Osteocyte (in vitro differentiated cells): ENCODE data around the gene ASIC4. TPM values are rescaled to one million over a fixed set of nuclear protein-coding genes. Genes with fewer than 3 reads are reported as not detected.

Source experiments
- DNase-seq: peaks from one replicate; pipeline ENCODE4 v3.0.0; 2021; ENCODE audit warnings: mixed read lengths; ENCODE audit not compliant: unreplicated experiment; ENCODE audit errors: extremely low spot score
- H3K27ac Mint-ChIP-seq: one replicate; pipeline ENCODE4 v1.8.0; 2021; ENCODE audit warnings: mild to moderate bottlenecking, mixed read lengths; ENCODE audit not compliant: unreplicated experiment
- H3K27me3 Mint-ChIP-seq: one replicate; pipeline ENCODE4 v1.8.0; 2021; ENCODE audit warnings: mixed read lengths; ENCODE audit not compliant: unreplicated experiment
- H3K36me3 Mint-ChIP-seq: one replicate; pipeline ENCODE4 v1.8.0; 2021; ENCODE audit warnings: mixed read lengths; ENCODE audit not compliant: unreplicated experiment
- H3K4me1 Mint-ChIP-seq: one replicate; pipeline ENCODE4 v1.8.0; 2021; ENCODE audit warnings: mixed read lengths; ENCODE audit not compliant: unreplicated experiment
- H3K4me3 Mint-ChIP-seq: one replicate; pipeline ENCODE4 v1.8.0; 2021; ENCODE audit warnings: mild to moderate bottlenecking, moderate library complexity, mixed read lengths; ENCODE audit not compliant: unreplicated experiment
- H3K9me3 Mint-ChIP-seq: one replicate; pipeline ENCODE4 v1.8.0; 2021; ENCODE audit warnings: mixed read lengths; ENCODE audit not compliant: unreplicated experiment
- CTCF ChIP-seq: fragments of 200-600 bp; sonication (generic); IDR thresholded peaks from 2 replicates; pipeline ENCODE4 v1.5.0; 2021; ENCODE audit warnings: antibody characterized with exemption, mild to moderate bottlenecking, moderate library complexity
- total RNA-seq: library from RNA; stranded (reverse); gene quantifications from 2 replicates; pipeline ENCODE4 v1.2.1, GENCODE V29; 2021

ASIC4 gene
- total RNA-seq, 1 donor from 2014 or later = 0.11 TPM

DNA sequence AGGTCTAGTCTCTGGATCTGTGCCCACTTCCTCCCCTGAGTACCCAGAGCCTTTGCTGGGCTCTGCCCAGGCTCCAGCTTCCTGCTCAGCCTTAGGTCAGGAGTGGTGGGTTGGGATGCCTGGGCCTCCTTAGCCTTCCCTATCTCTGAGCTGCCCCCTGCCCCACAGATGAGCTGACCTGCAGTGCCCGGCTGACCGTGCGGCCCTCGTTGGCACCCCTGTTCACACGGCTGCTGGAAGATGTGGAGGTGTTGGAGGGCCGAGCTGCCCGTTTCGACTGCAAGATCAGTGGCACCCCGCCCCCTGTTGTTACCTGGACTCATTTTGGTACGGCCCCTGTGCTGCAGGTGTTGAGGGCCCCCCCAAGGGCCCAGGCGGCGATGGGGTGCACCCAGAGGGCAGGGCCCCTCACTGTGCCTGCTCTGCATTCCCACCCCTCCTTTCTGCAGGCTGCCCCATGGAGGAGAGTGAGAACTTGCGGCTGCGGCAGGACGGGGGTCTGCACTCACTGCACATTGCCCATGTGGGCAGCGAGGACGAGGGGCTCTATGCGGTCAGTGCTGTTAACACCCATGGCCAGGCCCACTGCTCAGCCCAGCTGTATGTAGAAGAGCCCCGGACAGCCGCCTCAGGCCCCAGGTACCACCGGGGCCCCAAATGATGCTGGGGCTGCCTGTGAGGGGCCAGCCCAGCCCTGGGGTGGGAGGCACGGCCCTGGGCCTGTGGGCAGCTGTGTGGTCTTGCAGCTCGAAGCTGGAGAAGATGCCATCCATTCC, 45.7 kb upstream of the ASIC4 start:
- H3K36me3 Mint-ChIP-seq = no peaks in the 10 kb centered on the region
- DNase-seq = no peak
- H3K4me3 Mint-ChIP-seq = no peak overlapping the region

DNA sequence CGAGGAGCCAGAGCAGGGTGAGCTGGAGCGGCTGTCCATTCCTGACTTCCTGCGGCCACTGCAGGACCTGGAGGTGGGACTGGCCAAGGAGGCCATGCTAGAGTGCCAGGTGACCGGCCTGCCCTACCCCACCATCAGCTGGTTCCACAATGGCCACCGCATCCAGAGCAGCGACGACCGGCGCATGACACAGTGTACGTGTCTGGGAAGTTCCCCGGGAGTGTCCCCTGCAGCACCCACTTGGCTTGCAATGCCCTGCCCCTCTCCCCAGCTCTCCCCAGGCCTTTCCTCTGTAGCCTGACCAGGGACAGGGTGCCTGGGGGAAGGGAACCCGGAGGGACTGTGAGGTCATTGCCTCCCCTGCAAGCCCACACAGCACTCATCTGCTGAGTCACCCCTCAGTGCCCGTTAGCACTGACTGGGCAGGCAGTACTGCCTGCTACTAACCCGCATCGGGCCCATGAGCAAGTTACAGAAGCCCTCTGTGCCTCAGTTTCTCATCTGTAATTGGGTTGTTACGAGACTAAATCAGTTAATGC, 45.0 kb upstream of the ASIC4 start:
- H3K27ac Mint-ChIP-seq = no peak overlapping the region
- no peak overlapping the region for H3K4me3 Mint-ChIP-seq
- no peaks in the 10 kb centered on the region for H3K27me3 Mint-ChIP-seq
- peaks cover 7% of the 10 kb centered on the region for H3K4me1 Mint-ChIP-seq
- DNase-seq = no peak
- no peak for TF ChIP-seq CTCF
- H3K9me3 Mint-ChIP-seq = no peaks in the 10 kb centered on the region
- no peaks in the 10 kb centered on the region for H3K36me3 Mint-ChIP-seq

More for the DNA sequence above, 45.7 kb upstream of the ASIC4 start:
- Mint-ChIP-seq H3K4me1 (peaks cover 7% of the 10 kb centered on the region), H3K27me3 (no peaks in the 10 kb centered on the region), H3K9me3 (no peaks in the 10 kb centered on the region), H3K27ac (no peak overlapping the region)
- no peak for TF ChIP-seq CTCF

GRCh38 chr2:219470429-219470828, 43.9 kb upstream of the ASIC4 start:
- Mint-ChIP-seq H3K36me3 (no peaks in the 10 kb centered on the region), H3K4me1 (peaks cover 7% of the 10 kb centered on the region), H3K9me3 (no peaks in the 10 kb centered on the region), H3K27ac (no peak overlapping the region), H3K4me3 (no peak overlapping the region), H3K27me3 (no peaks in the 10 kb centered on the region)
- no peak for DNase-seq
- no peak for TF ChIP-seq CTCF

GRCh38 chr2:219471476-219472371, 42.6 kb upstream of the ASIC4 start:
- DNase-seq = no peak
- Mint-ChIP-seq H3K27me3 (no peaks in the 10 kb centered on the region), H3K4me3 (no peak overlapping the region), H3K9me3 (no peaks in the 10 kb centered on the region), H3K36me3 (no peaks in the 10 kb centered on the region), H3K4me1 (peaks cover 16% of the 10 kb centered on the region), H3K27ac (no peak overlapping the region)
- no peak for TF ChIP-seq CTCF
